ENCODE results near the gene TMEM254. TPM values are rescaled to one million over a fixed set of nuclear protein-coding genes. Genes with fewer than 3 reads are reported as not detected.
"Not testable (repeated sequence)": the region's sequence is repeated elsewhere in the genome, so short reads cannot be mapped to it uniquely, and the experiment has no call there.

TMEM254 gene
- total RNA-seq, 1 donor from 2014 or later = 18.6 TPM

GRCh38 chr10:80133206-80133605 is 54.7 kb downstream of the TMEM254 start:
- peak overlapping the region; percentile 77 for H3K27ac ChIP-seq
- peaks cover 24% of the 10 kb centered on the region for H3K4me1 ChIP-seq
- ATAC-seq (peak in 1 of 2 donors; percentile 34), DNase-seq (no peak)
- no peaks in the 10 kb centered on the region for H3K9me3 ChIP-seq
- peak overlapping the region; percentile 48 for H3K4me3 ChIP-seq
- intact Hi-C loops (cut with DNase I) = no loop called here
- H3K27me3 ChIP-seq (ENCODE audit: low read depth) = peaks cover 22% of the 10 kb centered on the region
- no peaks in the 10 kb centered on the region for H3K36me3 ChIP-seq
- no peak for TF ChIP-seq CTCF (IDR thresholded peaks at IDR 0.05)

- H3K36me3 ChIP-seq; ATAC-seq; H3K9me3 ChIP-seq; DNase-seq; intact Hi-C loops (cut with DNase I): not testable (repeated sequence)
- Histone ChIP-seq H3K4me3 (peak overlapping the region; percentile 48), H3K27ac (peak overlapping the region; percentile 77), H3K27me3 (ENCODE audit: low read depth) (peaks cover 22% of the 10 kb centered on the region), H3K4me1 (peaks cover 24% of the 10 kb centered on the region)
Observed at GRCh38 chr10:80133687-80134086, 55.2 kb downstream of the TMEM254 start.

GRCh38 chr10:80136134-80136571 is 57.7 kb downstream of the TMEM254 start:
- Histone ChIP-seq H3K27me3 (ENCODE audit: low read depth) (peaks cover 22% of the 10 kb centered on the region), H3K4me1 (peaks cover 24% of the 10 kb centered on the region), H3K4me3 (no peak overlapping the region), H3K27ac (peak overlapping the region; percentile 73), H3K9me3 (no peaks in the 10 kb centered on the region), H3K36me3 (no peaks in the 10 kb centered on the region)
- ATAC-seq (peak; percentile 62 to 70), DNase-seq (peak; percentile 73)
- no peak for TF ChIP-seq CTCF (IDR thresholded peaks at IDR 0.05)
- intact Hi-C loops (cut with DNase I) = no loop called here

DNA sequence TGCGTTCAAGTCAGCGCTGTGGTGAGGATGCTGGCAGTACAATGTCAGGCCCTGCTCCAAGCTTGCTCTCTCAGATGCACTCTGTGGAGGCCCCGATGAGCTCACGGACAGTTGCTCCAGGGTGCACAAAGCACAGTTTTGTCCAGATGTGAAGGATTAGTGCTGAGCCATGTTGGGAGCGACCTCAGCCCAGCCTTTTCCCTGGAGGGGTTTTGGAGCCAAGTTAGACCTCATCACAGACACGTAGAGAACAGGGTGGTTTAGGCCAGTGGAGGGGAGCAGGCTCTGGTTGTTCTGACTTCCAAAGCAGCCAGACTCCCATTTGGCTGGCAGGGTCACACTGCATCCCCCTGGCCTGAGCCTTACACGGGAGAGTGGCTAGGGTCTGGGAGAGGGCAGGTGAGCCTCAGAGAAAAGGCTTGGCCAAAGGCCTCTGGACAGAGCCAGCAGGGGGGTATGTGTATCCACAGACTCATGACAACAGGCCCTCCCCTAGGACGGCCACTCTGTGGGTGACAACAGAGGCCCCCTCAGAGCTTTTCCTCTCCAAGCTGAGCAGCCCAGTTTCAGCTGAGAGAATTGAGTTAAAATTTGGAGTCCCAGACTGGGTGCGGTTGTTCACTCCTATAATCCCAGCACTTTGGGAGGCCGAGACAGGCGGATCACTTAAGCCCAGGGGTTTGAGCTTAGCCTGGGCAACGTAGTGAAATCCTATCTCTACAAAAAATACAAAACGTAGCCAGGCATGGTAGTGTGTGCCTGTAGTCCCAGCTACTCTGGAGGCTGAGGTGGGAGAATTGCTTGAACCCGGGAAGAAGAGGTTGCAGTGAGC is 58.8 kb downstream of the TMEM254 start:
- intact Hi-C loops (cut with DNase I) = no loop called here
- H3K9me3 ChIP-seq = no peaks in the 10 kb centered on the region
- no peak overlapping the region for H3K4me3 ChIP-seq
- H3K36me3 ChIP-seq = no peaks in the 10 kb centered on the region
- peaks cover 23% of the 10 kb centered on the region for H3K4me1 ChIP-seq
- ATAC-seq (peak in 1 of 2 donors; percentile 13), DNase-seq (no peak)
- H3K27me3 ChIP-seq (ENCODE audit: low read depth) = peaks cover 22% of the 10 kb centered on the region
- H3K27ac ChIP-seq = peak overlapping the region; percentile 73
- no peak for TF ChIP-seq CTCF (IDR thresholded peaks at IDR 0.05)

DNA sequence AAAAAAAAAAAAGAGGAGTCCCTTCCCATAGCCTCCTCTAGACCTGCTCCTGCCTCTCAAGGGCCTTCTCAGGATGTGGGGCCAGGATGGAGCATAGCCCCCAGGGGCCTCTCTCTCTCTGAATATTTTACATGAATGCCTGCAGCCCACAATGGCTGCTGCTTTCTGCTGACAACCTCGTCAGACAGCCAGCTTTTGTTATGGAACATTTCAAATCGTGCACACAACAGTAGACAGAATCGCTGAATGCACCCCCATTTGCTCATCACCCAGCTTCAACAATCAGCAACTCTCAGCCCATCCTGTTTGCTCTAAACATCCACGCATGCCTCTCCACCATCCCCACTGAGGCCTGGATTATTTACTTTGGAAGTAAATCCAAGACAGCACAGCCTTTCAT is 59.5 kb downstream of the TMEM254 start:
- peaks cover 22% of the 10 kb centered on the region for H3K27me3 ChIP-seq (ENCODE audit: low read depth)
- intact Hi-C loops (cut with DNase I) = no loop called here
- no peak for TF ChIP-seq CTCF (IDR thresholded peaks at IDR 0.05)
- H3K4me1 ChIP-seq = peaks cover 16% of the 10 kb centered on the region
- DNase-seq (no peak), ATAC-seq (no peak)
- H3K4me3 ChIP-seq = no peak overlapping the region
- no peaks in the 10 kb centered on the region for H3K9me3 ChIP-seq
- H3K27ac ChIP-seq = peak overlapping the region; percentile 73
- no peaks in the 10 kb centered on the region for H3K36me3 ChIP-seq

DNA sequence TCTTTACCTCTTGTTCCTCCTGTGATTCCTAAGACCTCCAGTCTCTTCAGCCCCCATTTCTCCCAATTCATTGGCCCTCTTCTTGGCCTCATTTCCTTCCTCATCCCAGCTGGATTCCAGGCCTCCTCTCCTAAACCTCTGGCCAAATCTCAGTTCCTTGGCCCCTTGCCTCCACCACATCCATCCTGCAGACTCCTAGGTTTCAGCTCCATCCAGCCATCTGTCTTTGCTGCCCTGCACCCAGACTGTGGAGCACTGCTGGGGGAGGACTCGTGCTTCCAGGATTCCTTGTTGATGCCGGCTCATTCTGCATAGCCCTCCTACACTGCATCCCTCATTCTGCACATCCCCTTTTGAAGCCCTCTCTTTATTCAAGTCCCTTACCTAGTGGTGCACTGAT is 60.8 kb downstream of the TMEM254 start:
- no peak overlapping the region for H3K27ac ChIP-seq
- H3K36me3 ChIP-seq = no peaks in the 10 kb centered on the region
- H3K4me1 ChIP-seq = peaks cover 16% of the 10 kb centered on the region
- TF ChIP-seq CTCF (IDR thresholded peaks at IDR 0.05) = no peak
- H3K4me3 ChIP-seq = no peak overlapping the region
- peaks cover 14% of the 10 kb centered on the region for H3K27me3 ChIP-seq (ENCODE audit: low read depth)
- H3K9me3 ChIP-seq = no peaks in the 10 kb centered on the region
- no peak for DNase-seq
- intact Hi-C loops (cut with DNase I) = no loop called here
- no peak for ATAC-seq

All from lower lobe of right lung (tissue), 2 donors.